SK-N-SH (cell line): ENCODE results near the gene KRT16. TPM values are rescaled to one million over a fixed set of nuclear protein-coding genes. Genes with fewer than 3 reads are reported as not detected.
"Not testable (repeated sequence)": the region's sequence is repeated elsewhere in the genome, so short reads cannot be mapped to it uniquely, and the experiment has no call there.

Experiments used
- CTCF ChIA-PET: fragments of 300-600, 350-600 bp; formaldehyde crosslinking; extraction: SDS; loops from one replicate; lab custom pipeline; 2021; lab: Yijun Ruan, JAX
- POLR2A ChIA-PET: fragments of 350-600 bp; sonication (Branson Sonifier 250); formaldehyde crosslinking; extraction: SDS; loops from one replicate; lab custom pipeline; 2020; ENCODE audit warnings: antibody characterized with exemption, inconsistent platforms; lab: Yijun Ruan, JAX
- DNase-seq: peaks from one replicate; pipeline ENCODE4 v3.0.0; 2012
- H2AFZ ChIP-seq: fragments of 200-600 bp; sonication (generic); 2 replicates; pipeline ENCODE4 v1.8.1; 2016; ENCODE audit warnings: antibody characterized with exemption, mild to moderate bottlenecking, low read depth
- H3F3A ChIP-seq: fragments of 200-600 bp; sonication (generic); replicated peaks from 2 replicates; pipeline ENCODE3; 2016; ENCODE audit warnings: antibody characterized with exemption, mild to moderate bottlenecking; ENCODE audit not compliant: insufficient read depth
- H3K27ac ChIP-seq, 2 experiments: fragments of 200-500 bp in 1 of 2; fragments of 200-600 bp in 1 of 2; sonication (Bioruptor generic) in 1 of 2; sonication (generic), shearing (Covaris generic) in 1 of 2; 2 replicates each; pipeline versions ENCODE4 v1.5.1 to v1.6.1; 2014 to 2016; ENCODE audit warnings: low read depth in 2 of 2, inconsistent platforms in 1 of 2, low read length in 1 of 2, mild to moderate bottlenecking in 1 of 2, mixed read lengths in 1 of 2
- H3K27me3 ChIP-seq: fragments of 200-600 bp; sonication (generic), shearing (Covaris generic); 2 replicates; pipeline ENCODE4 v1.6.1; 2016; ENCODE audit warnings: mixed run types; ENCODE audit not compliant: insufficient read depth
- H3K36me3 ChIP-seq, 2 experiments: fragments of 200-500 bp in 1 of 2; fragments of 200-600 bp in 1 of 2; sonication (Bioruptor generic) in 1 of 2; sonication (generic) in 1 of 2; replicated peaks in 1 of 2; 2 replicates each; pipeline versions ENCODE3 to v1.5.1; 2014 to 2016; ENCODE audit warnings: low read length in 1 of 2, mild to moderate bottlenecking in 1 of 2; ENCODE audit not compliant: insufficient read depth in 2 of 2, control insufficient read depth in 1 of 2
- H3K4me1 ChIP-seq, 2 experiments: fragments of 200-500 bp in 1 of 2; fragments of 200-600 bp in 1 of 2; sonication (Bioruptor generic) in 1 of 2; sonication (generic), shearing (Covaris generic) in 1 of 2; 2 replicates each; pipeline versions ENCODE4 v1.5.1 to v1.6.1; 2014 to 2016; ENCODE audit warnings: low read depth in 1 of 2, low read length in 1 of 2, mixed run types in 1 of 2; ENCODE audit not compliant: insufficient read depth in 2 of 2, control insufficient read depth in 1 of 2
- H3K4me2 ChIP-seq: fragments of 200-600 bp; sonication (generic), shearing (Covaris generic); 2 replicates; pipeline ENCODE4 v1.6.1; 2017; ENCODE audit warnings: mixed run types
- H3K4me3 ChIP-seq, 2 experiments: fragments of 200-500 bp in 1 of 2; fragments of 200-600 bp in 1 of 2; sonication (Bioruptor generic) in 1 of 2; sonication (generic), shearing (Covaris generic) in 1 of 2; 2 replicates each; pipeline versions ENCODE4 v1.5.1 to v1.8.1; 2014 to 2016; ENCODE audit warnings: low read depth in 2 of 2, inconsistent platforms in 1 of 2, low read length in 1 of 2, mild to moderate bottlenecking in 1 of 2, mixed read lengths in 1 of 2, moderate library complexity in 1 of 2
- H3K79me2 ChIP-seq: fragments of 200-600 bp; sonication (generic); 2 replicates; pipeline ENCODE4 v1.8.1; 2017; ENCODE audit warnings: mild to moderate bottlenecking; ENCODE audit not compliant: insufficient read depth
- H3K9ac ChIP-seq: fragments of 200-600 bp; sonication (generic); 2 replicates; pipeline ENCODE4 v1.6.1; 2017; ENCODE audit warnings: mixed run types
- H3K9me2 ChIP-seq: fragments of 200-600 bp; sonication (generic); 2 replicates; pipeline ENCODE4 v1.6.1; 2017; ENCODE audit warnings: mixed run types
- H3K9me3 ChIP-seq: fragments of 200-600 bp; sonication (generic); 2 replicates; pipeline ENCODE4 v1.6.1; 2017; ENCODE audit warnings: mixed run types, mild to moderate bottlenecking, moderate library complexity
- H4K20me1 ChIP-seq: fragments of 200-600 bp; sonication (generic); 2 replicates; pipeline ENCODE4 v1.6.1; 2017; ENCODE audit warnings: mild to moderate bottlenecking, mixed run types; ENCODE audit not compliant: insufficient read depth
- CTCF ChIP-seq: fragments of 200-600 bp; sonication (generic); IDR thresholded peaks from 2 replicates; pipeline ENCODE4 v1.6.1; 2017; ENCODE audit warnings: antibody characterized with exemption, mild to moderate bottlenecking, moderate library complexity
- ELF1 ChIP-seq: IDR thresholded peaks from 2 replicates; pipeline ENCODE4 v1.4.0; 2012
- EZH2phosphoT487 ChIP-seq: fragments of 200-600 bp; sonication (generic); IDR thresholded peaks from 2 replicates; pipeline ENCODE4 v1.6.1; 2017; ENCODE audit warnings: low read depth, mixed run types, mild to moderate bottlenecking, antibody characterized with exemption, moderate library complexity, borderline replicate concordance
- FOSL2 ChIP-seq: IDR thresholded peaks from 2 replicates; pipeline ENCODE4 v1.4.0; 2012; ENCODE audit warnings: low read depth, mild to moderate bottlenecking, moderate library complexity, borderline replicate concordance
- JUND ChIP-seq: IDR thresholded peaks from 2 replicates; pipeline ENCODE4 v1.4.0; 2012
- MAX ChIP-seq: IDR thresholded peaks from 2 replicates; pipeline ENCODE4 v1.4.0; 2012; ENCODE audit warnings: low read depth
- MXI1 ChIP-seq: IDR thresholded peaks from 2 replicates; pipeline ENCODE4 v1.6.1; 2012; ENCODE audit warnings: mild to moderate bottlenecking, low read depth, low read length, improper control_type of control experiment
- NFIC ChIP-seq: IDR thresholded peaks from 2 replicates; pipeline ENCODE4 v1.4.0; 2012; ENCODE audit warnings: borderline replicate concordance
- NRF1 ChIP-seq: IDR thresholded peaks from 2 replicates; pipeline ENCODE4 v1.6.1; 2012; ENCODE audit warnings: low read depth, mild to moderate bottlenecking, low read length
- POLR2AphosphoS5 ChIP-seq: IDR thresholded peaks from 2 replicates; pipeline ENCODE4 v1.6.1; 2012; ENCODE audit warnings: low read depth, low read length
- RCOR1 ChIP-seq: fragments of 150-350 bp; IDR thresholded peaks from 2 replicates; pipeline ENCODE4 v1.6.1; 2017; ENCODE audit warnings: antibody characterized with exemption, low read length
- TAF1 ChIP-seq: IDR thresholded peaks from 2 replicates; pipeline ENCODE4 v1.6.1; 2012; ENCODE audit warnings: low read depth, mild to moderate bottlenecking, low read length, moderate library complexity, borderline replicate concordance
- TCF12 ChIP-seq: IDR thresholded peaks from 2 replicates; pipeline ENCODE4 v1.4.0; 2012
- YY1 ChIP-seq: IDR thresholded peaks from 2 replicates; pipeline ENCODE4 v1.4.0; 2012; ENCODE audit warnings: low read depth, mild to moderate bottlenecking
- ZBTB33 ChIP-seq: IDR thresholded peaks from 2 replicates; pipeline ENCODE4 v1.4.0; 2012; ENCODE audit warnings: low read depth, borderline replicate concordance
- WGBS: methylation state at CpG from one replicate; pipeline ENCODE4 v1.1.6; 2017; ENCODE audit warnings: low lambda C conversion rate; 5-methylcytosine and 5-hydroxymethylcytosine counted together
- polyA plus RNA-seq, 3 experiments: library from polyadenylated mRNA; depleted of rRNA; stranded (reverse); fragments of >200 nt; gene quantifications; 2 replicates each; pipeline ENCODE4 v1.2.3, GENCODE V29; 2012
- TF ChIP-seq, protein P1 (sequence below): IDR thresholded peaks from 2 replicates; pipeline ENCODE4 v1.6.1; 2012; ENCODE audit warnings: mild to moderate bottlenecking, low read depth, low read length, moderate library complexity
- TF ChIP-seq, protein P2 (sequence below): IDR thresholded peaks from 2 replicates; pipeline ENCODE4 v1.4.0; 2012; ENCODE audit warnings: low read depth, borderline replicate concordance

KRT16 gene
- polyA plus RNA-seq, 1 of the 3 experiments (the other 2 are of a cell fraction), result not detected

DNA sequence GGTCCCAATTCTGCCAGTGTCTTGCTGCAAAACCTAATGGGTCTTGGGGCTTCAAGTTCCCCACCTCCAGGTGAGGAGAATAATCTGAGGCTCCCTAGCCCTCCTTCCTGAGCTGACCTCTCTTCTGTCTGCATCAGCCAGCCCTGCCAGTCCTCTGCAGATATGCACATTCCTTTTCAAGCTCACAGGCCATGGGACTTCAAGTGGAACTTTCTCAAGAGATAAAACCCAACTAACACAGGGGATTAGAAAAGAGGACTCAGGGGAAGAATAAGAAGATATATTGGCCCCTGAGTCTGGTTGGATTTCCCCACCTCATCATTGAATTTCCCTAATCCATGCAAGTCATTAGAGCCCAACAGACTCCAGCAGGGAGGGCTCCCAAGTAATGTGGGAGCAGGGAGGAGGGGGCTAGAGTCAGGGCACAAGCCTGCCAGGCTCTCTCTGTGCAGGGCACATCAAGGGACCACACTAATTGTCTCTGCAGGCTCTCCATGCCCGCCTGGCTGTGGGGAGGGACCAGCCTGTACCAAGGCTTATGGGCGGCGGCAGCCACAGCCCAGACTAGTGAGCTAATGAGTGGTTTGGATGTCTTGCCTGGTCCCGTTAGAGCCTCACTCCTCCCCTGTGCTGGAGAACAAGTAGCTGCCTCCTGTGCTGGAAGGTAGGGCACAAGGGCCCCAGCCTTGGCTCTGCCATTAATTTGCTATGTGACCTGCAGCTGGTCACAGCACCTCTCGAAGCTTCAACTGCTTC is 27.1 kb downstream of the KRT16 start:
- Histone ChIP-seq H3K36me3 (no peaks in the 10 kb centered on the region), H3K9me3 (no peaks in the 10 kb centered on the region), H3K4me3 (no peak overlapping the region), H4K20me1 (no peaks in the 10 kb centered on the region), H2AFZ (no peak overlapping the region), H3K79me2 (no peaks in the 10 kb centered on the region), H3K27me3 (peaks cover 12% of the 10 kb centered on the region; the same call in 1 of the 2 replicates), H3K27ac (no peak overlapping the region), H3K9me2 (no peaks in the 10 kb centered on the region), H3K9ac (no peak overlapping the region), H3K4me2 (no peak overlapping the region), H3K4me1 (no peaks in the 10 kb centered on the region), H3F3A (no peaks in the 10 kb centered on the region)
- ChIA-PET CTCF (interaction anchor here (1.5 to 3.1 kb wide), 4 partner anchors 15 to 63 kb away, joined by 4 to 21 read pairs (median 6); no protein-coding TSS in a partner anchor), POLR2A (no interaction called here)
- WGBS, result 25% methylated on average over 2 of the region's 5 CpGs
- DNase-seq, result no peak
- TF ChIP-seq TAF1, result no peak
- TF ChIP-seq RCOR1, result no peak
- no peak for TF ChIP-seq ZBTB33
- TF ChIP-seq FOSL2, result no peak
- TF ChIP-seq EZH2phosphoT487, result no peak
- TF ChIP-seq NFIC, result no peak
- TF ChIP-seq MAX, result no peak
- TF ChIP-seq TCF12, result no peak
- TF ChIP-seq MXI1, result no peak
- TF ChIP-seq, protein P1, sequence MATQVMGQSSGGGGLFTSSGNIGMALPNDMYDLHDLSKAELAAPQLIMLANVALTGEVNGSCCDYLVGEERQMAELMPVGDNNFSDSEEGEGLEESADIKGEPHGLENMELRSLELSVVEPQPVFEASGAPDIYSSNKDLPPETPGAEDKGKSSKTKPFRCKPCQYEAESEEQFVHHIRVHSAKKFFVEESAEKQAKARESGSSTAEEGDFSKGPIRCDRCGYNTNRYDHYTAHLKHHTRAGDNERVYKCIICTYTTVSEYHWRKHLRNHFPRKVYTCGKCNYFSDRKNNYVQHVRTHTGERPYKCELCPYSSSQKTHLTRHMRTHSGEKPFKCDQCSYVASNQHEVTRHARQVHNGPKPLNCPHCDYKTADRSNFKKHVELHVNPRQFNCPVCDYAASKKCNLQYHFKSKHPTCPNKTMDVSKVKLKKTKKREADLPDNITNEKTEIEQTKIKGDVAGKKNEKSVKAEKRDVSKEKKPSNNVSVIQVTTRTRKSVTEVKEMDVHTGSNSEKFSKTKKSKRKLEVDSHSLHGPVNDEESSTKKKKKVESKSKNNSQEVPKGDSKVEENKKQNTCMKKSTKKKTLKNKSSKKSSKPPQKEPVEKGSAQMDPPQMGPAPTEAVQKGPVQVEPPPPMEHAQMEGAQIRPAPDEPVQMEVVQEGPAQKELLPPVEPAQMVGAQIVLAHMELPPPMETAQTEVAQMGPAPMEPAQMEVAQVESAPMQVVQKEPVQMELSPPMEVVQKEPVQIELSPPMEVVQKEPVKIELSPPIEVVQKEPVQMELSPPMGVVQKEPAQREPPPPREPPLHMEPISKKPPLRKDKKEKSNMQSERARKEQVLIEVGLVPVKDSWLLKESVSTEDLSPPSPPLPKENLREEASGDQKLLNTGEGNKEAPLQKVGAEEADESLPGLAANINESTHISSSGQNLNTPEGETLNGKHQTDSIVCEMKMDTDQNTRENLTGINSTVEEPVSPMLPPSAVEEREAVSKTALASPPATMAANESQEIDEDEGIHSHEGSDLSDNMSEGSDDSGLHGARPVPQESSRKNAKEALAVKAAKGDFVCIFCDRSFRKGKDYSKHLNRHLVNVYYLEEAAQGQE, result no peak
- TF ChIP-seq CTCF, result no peak
- TF ChIP-seq POLR2AphosphoS5, result no peak
- no peak for TF ChIP-seq YY1
- no peak for TF ChIP-seq NRF1
- no peak for TF ChIP-seq JUND
- TF ChIP-seq ELF1, result no peak
- TF ChIP-seq, protein P2, sequence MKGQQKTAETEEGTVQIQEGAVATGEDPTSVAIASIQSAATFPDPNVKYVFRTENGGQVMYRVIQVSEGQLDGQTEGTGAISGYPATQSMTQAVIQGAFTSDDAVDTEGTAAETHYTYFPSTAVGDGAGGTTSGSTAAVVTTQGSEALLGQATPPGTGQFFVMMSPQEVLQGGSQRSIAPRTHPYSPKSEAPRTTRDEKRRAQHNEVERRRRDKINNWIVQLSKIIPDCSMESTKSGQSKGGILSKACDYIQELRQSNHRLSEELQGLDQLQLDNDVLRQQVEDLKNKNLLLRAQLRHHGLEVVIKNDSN, result no peak

GRCh38 chr17:41584331-41584927 is 28.1 kb downstream of the KRT16 start:
- not testable (repeated sequence) for H3K79me2 ChIP-seq, H3K9ac ChIP-seq
- 58% methylated on average over 8 of the region's 8 CpGs for WGBS

More at GRCh38 chr17:41584331-41584927, 28.1 kb downstream of the KRT16 start:
- H3F3A ChIP-seq, H3K9me2 ChIP-seq, H3K4me3 ChIP-seq, POLR2A ChIA-PET, DNase-seq, H3K27ac ChIP-seq, H3K27me3 ChIP-seq, H3K36me3 ChIP-seq, H2AFZ ChIP-seq, H4K20me1 ChIP-seq, H3K4me1 ChIP-seq, H3K4me2 ChIP-seq, H3K9me3 ChIP-seq: not testable (repeated sequence)
- CTCF ChIA-PET, result interaction anchor here (1.5 to 4.5 kb wide), 4 partner anchors 16 to 78 kb away, joined by 4 to 26 read pairs (median 12); no protein-coding TSS in a partner anchor
